ENCODE data around the gene RBM38.
A peak's percentile ranks its signal among the peaks of the same experiment; 100 is the strongest.
"Not testable (repeated sequence)": the region's sequence is repeated elsewhere in the genome, so short reads cannot be mapped to it uniquely, and the experiment has no call there.

Gene RBM38

DNA sequence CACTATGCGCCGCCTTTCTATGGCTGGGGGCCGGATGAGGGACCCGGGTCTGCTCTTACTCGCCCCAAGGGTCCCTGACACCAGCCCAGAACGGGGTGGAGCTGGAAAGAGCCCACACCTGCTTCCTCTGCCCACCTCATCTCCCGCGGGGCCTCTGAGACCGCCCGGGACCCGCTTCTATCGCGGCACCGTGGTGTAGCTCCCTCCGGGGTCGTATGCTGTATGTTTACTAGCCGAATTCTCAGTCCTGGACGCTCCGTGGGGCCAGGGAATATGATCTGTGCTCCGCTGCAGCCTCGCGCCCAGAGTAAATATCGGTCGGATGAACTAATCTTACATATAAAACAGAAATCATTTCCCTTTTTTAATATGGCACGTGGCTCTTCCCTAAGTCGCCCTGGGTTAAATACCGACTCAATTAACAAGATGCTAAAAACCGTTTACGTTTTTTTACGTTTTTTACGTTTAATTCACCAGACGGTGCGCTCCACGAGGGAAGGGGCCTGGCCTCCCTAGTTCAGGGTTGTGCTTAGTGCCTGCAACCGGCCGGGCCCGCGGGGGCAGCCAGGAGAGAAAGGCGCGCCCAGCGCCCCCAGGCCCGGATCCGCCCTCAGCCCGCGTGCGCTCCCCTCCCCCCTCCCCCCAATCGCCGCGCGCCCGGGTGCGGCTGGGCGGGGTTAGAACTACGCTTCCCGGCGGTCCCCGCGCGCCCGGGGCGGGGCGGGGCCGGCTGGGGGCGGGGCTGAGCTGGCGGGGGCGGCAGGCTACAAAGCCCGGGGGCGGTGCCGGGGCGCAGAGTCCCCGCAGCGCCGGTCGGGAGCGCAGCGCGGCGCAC is at the start of gene RBM38:
RBM38 (plus strand) TSS at position 793 of the 835 bp plus-strand sequence. CDS start 186 bp downstream, outside the sequence.
- DNase-seq (ENCODE audit: low read depth) = peak; percentile 76

DNA sequence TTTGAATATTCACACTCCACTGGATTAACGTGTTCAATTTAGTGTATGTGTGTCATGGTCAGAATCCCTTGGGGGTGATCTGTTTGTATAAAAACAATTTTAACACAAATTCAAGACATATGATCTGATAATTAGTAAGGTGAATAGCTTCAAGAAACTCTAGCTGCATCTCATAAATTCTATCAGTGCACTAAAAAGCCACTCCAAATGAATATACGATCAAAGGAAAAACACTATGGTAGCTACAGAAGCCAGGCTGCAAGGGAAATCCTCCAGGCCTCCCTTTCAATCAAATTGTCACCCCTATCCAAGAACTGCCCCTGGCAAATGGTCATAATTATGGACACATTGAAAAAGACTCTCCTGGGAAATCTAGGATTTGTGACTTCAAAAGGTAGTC is 49.5 kb upstream of the RBM38 start:
- no peak for DNase-seq (ENCODE audit: low read depth)

DNA sequence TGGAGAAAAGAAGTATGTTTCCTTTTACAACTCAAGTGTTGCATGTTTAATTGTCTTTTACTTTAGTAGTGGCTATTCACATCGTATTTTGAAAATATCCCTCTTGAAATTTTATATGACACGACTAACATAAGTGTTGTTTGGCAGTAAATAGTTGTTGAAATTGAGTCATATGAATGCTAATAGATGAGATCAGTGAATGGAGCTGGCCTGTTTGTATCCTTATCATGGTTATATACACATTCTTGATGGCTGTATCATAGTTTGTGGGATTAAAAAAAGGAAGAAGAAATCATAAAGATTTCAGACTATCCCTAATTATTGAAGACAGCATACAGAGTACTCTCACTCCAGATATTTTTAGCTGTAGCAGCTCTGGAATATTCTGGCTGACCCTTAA is 48.4 kb upstream of the RBM38 start:
- no peak for DNase-seq (ENCODE audit: low read depth)

DNA sequence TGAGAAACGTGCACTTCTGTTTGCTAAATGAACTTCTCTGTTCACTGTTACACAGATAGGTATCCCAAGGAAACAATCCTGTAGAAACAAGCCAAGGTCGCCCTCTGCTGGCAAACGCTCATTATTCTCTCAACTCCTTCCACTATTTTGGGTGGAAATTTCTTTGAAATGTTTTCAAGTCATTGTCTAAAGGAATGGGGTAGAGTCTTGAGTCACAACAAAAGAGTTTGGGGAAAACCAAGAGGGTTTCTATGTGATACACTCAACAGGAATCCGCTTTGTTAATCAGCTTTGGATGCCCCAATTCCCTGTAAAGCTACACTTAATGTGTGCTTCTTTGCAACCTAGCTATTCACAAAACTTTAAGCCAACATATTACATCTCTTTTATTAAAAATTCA is 44.7 kb upstream of the RBM38 start:
- peak; percentile 45 for DNase-seq (ENCODE audit: low read depth)

DNA sequence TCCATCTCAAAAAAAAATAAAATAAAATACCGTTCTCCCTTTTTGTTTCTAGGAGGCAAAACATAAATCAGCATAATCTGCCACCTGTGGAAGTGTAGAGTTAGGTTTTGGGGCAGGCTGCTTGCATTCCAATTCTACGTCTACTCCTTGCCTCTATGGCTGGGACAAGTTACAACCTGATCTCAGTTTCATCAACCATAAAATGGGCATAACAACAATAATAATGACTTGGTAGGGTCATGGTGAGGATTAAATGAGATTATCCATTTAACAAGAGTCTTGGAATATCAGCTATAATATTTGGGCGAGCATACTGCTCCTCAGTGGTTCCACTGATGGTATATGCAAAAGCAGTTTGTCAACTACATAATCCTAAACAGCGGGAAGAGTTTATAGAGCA is 43.8 kb upstream of the RBM38 start:
- DNase-seq (ENCODE audit: low read depth) = no peak

DNA sequence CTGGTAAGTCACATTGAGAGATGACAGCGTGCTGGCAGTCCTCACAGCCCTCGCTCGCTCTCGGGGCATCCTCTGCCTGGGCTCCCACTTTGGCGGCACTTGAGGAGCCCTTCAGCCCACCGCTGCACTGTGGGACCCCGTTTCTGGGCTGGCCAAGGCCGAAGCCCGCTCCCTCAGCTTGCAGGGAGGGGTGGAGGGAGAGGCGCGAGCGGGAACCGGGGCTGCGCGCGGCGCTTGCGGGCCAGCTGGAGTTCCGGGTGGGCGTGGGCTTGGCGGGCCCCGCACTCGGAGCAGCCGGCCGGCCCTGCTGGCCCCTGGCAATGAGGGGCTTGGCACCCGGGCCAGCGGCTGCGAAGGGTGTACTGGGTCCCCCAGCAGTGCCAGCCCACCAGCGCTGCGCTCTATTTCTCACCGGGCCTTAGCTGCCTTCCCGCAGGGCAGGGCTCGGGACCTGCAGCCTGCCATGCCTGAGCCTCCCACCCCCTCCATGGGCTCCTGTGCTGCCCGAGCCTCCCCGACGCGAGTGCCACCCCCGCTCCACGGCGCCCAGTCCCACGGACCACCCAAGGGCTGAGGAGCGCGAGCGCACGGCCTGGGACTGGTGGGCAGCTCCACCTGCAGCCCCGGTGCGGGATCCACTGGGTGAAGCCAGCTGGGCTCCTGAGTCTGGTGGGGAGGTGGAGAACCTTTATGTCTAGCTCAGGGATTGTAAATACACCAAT is 42.8 kb upstream of the RBM38 start:
- not testable (repeated sequence) for DNase-seq (ENCODE audit: low read depth)

DNA sequence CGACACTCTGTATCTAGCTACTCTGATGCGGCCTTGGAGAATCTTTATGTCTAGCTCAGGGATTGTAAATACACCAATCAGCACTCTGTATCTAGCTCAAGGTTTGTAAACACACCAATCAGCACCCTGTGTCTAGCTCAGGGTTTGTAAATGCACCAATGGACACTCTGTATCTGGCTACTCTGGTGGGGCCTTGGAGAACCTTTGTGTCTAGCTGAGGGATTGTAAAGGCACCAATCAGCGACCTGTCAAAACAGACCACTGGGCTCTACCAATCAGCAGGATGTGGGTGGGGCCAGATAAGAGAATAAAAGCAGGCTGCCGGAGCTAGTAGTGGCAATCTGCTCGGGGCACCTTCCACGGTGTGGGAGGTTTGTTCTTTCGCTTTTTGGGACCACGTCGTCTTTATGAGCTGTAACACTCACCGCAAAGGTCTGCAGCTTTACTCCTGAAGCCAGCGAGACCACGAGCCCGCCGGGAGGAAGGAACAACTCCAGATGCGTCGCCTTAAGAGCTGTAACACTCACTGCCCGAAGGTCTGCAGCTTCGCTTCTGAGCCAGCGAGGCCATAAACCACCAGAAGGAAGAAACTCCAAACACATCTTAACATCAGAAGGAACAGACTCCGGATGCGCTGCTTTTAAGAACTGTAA is 42.1 kb upstream of the RBM38 start:
- not testable (repeated sequence) for DNase-seq (ENCODE audit: low read depth)

DNA sequence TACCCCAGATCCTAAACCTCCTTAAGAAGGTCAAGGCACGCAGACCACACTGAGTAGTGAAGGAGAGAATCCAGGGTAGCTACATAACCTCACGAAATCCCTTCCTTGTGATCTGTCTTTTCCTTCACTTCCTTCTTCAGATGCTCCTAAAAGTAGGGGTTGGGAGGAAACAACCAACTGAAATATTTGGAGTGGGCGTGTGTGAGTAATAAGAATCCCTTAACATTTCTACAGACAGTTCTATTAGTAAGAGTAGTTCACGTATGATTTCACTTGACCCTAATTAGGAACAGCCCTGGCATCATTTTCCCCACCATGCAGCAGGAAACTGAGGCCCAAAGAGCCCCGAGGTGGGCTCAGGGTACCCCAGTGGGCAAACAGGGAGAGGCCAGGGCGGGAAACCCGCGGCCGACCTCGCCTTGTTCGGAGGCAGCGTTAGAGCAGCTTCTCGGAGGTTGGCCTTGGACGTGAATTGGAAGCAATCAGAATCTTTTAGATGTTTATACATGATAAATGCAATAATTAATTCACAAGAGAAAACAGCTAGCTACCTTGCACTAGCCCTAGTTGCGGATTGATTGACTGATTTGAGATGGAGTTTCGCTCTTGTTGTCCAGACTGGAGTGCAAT is 41.0 kb upstream of the RBM38 start:
- no peak for DNase-seq (ENCODE audit: low read depth)

DNA sequence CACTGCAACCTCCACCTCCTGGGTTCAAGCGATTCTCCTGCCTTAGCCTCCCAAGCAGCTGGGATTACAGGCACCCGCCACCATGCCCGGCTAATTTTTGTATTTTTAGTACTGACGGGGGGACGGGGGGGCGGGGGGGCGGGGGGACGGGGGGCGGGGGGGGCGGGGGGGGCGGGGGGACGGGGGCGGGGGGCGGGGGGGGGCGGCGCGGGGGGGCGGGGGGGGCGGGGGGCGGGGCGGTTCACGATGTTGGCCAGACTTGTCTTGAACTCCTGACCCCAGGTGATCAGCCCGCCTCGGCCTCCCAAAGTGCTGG is 40.5 kb upstream of the RBM38 start:
- not testable (repeated sequence) for DNase-seq (ENCODE audit: low read depth)

DNA sequence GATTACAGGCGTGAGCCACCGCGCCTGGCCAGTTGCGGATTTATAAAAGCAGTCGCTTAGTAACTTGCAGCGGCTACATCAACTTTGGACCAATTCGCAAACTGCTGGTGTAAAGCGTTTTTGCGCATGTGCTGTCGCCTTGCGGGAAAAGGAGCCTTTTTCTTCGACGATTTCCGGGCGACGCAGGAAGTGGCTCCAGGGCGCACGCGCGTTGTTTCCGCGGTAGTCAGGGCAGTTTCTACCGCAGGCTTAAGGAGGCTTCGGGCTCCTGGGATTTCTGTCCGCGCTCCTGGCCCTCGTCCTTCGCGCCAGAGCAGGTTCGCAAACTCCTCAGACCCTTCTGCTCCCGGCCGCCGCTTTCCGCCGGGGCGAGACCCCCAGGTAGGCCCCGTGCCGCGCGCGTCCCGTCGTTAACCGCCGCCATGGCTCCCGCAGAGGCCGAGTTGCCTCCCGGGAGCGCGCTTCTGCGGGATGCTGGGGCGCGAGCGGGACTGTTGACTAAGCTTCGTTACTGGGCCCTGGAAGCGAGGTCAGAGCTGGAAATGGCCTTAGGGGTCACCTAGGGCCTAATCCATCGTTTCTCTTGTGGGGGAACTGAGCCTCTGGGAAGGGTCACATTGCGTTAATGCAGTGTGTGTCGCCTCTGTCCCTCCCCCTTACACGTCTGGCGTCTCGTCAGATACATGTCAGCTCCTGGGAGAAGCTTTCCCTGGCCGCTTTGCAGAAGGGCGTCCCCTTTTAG is 40.0 kb upstream of the RBM38 start, which contains the start of gene RAE1:
RAE1 (plus strand) TSS at position 214 of the 742 bp plus-strand sequence. CDS start 2,784 bp downstream, outside the sequence.
- DNase-seq (ENCODE audit: low read depth) = peak; percentile 85

DNA sequence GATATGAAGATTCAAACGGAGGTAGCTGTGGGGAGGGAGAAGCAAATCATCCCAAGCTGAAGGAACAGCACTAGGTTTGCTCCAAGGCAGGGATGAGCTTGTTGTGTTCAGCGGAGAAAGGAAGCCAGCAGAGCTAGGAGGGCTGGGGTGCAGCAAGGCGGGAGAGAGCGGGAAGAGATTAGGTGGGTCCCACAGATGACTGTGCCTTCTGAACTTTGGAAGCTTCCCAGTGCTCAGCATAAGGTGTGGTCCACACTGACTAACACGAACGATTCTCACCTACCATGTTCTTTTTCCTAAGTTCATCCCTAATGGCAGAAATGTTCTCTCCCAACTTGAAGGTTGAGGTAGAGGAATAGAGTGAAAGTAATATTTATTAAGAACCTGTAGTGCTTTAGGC is 38.9 kb upstream of the RBM38 start:
- no peak for DNase-seq (ENCODE audit: low read depth)

DNA sequence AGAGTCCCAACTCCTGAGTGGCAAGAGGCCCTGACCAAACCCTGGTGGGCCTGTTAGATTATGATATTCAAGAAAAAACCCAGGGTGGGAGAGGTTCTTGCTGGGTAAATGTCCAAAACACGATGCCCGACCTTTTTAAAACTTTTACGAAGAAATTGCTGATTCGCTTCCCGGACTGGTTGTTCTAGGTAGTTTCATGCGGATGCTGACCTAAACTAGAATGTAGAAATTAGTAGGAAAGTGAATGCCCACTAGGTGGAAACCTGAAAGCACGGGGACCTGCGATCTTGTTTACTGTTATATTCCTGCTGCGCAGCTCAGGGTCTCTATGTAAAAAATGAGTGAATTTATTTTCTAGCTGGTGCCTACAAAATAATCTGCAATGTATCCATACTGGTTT is 37.8 kb upstream of the RBM38 start:
- DNase-seq (ENCODE audit: low read depth) = no peak

DNA sequence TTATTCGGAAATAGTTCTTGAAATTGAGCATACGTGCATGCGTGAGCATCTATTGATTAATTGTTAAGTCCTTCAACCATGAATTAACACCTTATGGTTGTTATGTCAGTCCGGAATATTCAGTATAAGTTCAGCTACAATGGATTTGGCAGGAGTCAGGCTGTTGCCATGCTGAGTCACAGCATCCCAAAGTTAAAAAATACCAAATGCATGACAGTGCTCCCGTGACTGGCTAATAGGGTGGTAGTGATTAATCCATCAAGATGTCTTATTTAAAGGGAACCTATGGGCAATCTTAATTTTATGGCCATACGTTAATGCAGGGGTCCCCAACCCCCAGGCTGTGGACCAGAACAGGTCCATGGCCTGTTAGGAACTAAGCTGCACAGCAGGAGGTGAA is 29.7 kb upstream of the RBM38 start:
- no peak for DNase-seq (ENCODE audit: low read depth)

DNA sequence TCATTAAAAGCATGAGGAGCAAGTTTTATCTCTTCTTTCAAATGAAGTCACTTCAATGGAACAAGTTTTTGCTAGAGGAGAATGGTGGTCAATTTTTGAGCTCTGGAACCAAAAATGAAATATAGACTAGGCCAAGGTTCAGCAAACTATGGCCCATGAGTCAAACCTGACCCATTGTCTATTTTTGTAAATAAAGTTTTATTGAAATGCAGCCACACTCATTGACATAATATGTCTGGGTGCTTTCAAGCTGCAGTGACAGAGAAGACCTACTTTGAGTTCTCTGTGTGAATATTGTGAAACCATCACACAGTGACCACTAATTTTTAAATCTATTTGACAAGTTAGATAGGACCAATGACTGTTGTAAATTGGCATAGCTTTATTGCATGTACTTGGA is 26.7 kb upstream of the RBM38 start:
- DNase-seq (ENCODE audit: low read depth) = no peak

DNA sequence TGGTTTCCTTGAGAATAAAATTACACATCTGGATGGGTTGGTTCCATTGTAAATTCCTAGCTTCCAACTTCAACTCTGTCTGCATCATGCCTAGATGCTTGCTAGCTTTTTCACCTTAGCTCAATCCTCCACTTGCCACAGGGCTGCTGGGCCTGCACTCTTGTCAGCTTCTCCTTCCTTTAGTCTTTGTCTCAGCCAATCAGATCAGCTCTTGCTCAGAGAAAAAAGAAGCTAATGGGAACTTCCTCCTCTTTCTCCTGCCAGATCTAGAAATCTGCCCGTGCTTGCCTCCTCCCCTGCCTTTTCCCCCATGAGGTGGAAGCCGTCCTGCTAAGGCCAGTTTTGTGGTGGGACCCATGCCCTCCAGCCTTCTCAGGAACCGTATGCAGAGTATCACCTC is 21.6 kb upstream of the RBM38 start:
- DNase-seq (ENCODE audit: low read depth) = no peak

DNA sequence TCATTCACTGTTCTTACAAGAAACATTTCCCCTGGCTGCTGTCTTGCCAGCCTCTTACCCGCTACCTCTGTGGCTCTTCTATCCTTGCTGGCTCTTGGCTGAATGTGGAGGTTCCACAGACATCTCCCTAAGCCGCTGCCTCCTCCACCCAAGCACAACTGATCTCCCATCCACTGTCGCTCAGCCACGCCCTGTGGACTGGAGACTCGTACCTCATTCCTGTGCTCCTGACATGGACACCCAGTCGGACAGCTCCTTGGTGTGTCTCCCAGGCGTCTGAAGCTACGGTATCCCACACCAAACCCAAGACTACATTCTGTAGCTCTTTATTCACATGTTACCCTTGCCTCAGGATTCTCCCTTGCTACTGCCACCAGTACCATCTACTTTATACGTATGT is 20.9 kb upstream of the RBM38 start:
- DNase-seq (ENCODE audit: low read depth) = no peak

DNA sequence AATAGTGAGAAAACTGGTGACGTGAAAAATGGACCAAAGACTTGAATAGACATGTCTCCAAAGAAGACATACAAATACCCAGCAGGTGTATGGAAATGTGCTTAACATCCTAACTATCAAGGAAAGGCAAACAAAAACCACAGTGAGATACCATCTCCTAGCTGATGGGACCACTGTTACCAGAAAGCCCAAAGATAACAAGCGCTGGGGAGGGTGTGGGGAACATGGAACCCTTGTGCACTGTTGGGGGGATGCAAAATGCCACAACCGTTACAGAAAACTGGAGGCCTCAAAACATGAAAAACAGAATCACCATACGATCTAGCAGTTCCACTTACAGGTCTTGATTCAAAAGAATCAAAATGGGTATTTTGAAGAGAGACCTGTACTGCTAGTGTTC is 19.8 kb upstream of the RBM38 start:
- no peak for DNase-seq (ENCODE audit: low read depth)

DNA sequence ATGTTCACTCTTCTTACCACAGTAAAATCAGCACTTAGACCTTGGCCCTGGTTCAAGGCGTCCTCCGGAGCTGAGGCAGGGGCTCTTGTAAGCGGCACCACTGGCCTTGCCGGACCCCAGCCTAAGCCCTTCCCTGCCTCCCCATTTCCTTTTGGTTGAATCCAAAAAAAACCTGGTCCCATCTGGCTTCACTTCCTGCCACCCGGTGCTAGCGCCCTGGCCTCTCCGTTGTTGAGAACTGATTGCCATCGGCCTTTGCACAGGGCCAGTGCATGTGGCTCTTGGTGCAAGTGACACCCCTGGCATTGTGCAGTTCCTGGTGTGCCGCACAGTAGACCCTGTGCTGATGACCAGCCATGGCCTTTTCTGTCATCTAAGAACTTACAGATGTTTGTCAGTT is 19.0 kb upstream of the RBM38 start:
- no peak for DNase-seq (ENCODE audit: low read depth)

DNA sequence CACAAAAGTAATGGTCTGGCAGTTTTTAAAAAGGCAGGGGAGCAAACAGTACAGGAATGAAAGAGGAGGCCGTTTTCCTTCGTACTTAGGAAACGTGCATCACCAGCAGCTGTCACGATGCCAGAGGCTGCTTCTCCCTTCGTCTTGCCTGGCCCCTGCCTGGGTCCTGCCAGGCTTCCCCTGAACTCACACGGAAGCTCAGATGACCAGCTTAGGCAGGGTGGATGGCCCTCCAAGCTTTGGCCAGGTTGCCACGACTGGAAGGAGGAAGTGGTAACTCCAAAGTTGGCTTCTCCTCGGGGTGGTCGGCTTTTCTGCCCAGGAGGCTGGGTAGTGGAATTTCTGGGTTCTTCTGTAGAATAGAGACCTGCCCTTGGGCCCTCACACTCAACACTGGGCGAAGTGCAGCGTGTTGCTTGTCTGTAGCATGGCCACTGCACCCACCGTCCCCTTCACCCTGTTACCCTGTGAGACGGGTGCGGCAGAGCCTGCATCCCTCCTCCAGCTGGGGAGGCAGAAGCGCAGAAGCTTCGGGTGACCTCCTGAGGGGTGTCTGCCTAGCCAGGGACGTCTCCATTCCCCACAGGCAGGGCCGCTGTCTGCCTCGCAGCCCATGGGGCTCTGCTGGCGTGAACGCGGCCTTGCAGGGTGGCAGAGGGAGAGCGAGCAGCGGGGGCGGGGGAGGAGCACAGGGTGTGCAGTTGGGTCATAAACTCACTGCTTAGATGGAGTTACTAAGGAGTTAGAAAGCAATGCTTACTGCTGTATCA is 18.4 kb upstream of the RBM38 start:
- no peak for DNase-seq (ENCODE audit: low read depth)

DNA sequence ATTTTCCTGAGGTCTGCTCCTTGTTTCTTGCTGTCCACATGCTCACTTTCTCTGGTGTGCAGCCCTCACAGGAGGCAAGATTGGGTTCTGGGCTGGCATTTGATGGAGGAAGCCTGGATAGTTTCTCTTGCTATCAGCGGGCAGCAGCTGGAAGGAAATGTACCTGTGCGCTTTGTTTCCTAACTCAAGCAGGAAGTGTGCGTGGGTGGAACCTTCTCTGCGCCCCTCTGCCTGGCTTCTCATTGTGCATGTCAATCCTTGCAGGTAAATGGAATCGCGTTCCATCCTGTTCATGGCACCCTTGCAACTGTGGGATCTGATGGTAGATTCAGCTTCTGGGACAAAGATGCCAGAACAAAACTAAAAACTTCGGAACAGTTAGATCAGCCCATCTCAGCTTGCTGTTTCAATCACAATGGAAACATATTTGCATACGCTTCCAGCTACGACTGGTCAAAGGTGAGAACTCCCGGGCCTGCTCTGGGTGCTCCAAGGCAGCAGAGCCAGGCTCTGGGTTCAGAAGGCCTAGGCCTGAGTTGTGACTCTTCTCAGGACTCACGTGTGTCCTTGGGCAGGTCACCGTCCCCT is 16.8 kb upstream of the RBM38 start:
- no peak for DNase-seq (ENCODE audit: low read depth)
